HEK293 (cell line): ENCODE measurements around the gene BACE1.

Source experiments
- CTCF ChIA-PET: fragments of 350-600 bp; formaldehyde crosslinking; extraction: SDS; loops from one replicate; lab custom pipeline; 2021; ENCODE audit warnings: antibody characterized with exemption; lab: Yijun Ruan, JAX
- POLR2A ChIA-PET: fragments of 300-600 bp; formaldehyde crosslinking; extraction: SDS; loops from one replicate; lab custom pipeline; 2020; ENCODE audit warnings: antibody characterized with exemption, inconsistent platforms; lab: Yijun Ruan, JAX
- H3K27ac ChIP-seq: fragments of 200-500 bp; sonication (Bioruptor generic); 2 replicates; pipeline ENCODE4 v1.5.1; 2014; ENCODE audit warnings: low read depth, low read length, control low read depth, inconsistent platforms; ENCODE audit errors: extremely low read depth
- H3K36me3 ChIP-seq, 2 experiments: fragments of 200-500 bp in 1 of 2; sonication (Bioruptor generic) in 1 of 2; 1 replicate in 1 of 2; 2 replicates in 1 of 2; pipeline ENCODE4 v1.5.1; 2014 to 2017; ENCODE audit warnings: inconsistent platforms in 2 of 2, low read length in 2 of 2; ENCODE audit not compliant: control insufficient read depth in 2 of 2, insufficient read depth in 1 of 2
- H3K4me1 ChIP-seq: fragments of 200-500 bp; sonication (Bioruptor generic); 2 replicates; pipeline ENCODE4 v1.5.1; 2014; ENCODE audit warnings: mild to moderate bottlenecking, low read length, inconsistent platforms; ENCODE audit not compliant: control insufficient read depth, insufficient read depth
- H3K4me3 ChIP-seq: 2 replicates; pipeline ENCODE4 v1.5.1; 2011; ENCODE audit warnings: low read depth, mild to moderate bottlenecking, control low read depth, low read length, moderate library complexity
- H3K9me3 ChIP-seq: fragments of 200-500 bp; sonication (Bioruptor generic); 2 replicates; pipeline ENCODE4 v1.5.1; 2014; ENCODE audit warnings: low read depth, low read length, inconsistent platforms; ENCODE audit not compliant: control insufficient read depth, insufficient read depth
- ATF2 ChIP-seq: fragments of 450-650 bp; formaldehyde crosslinking; IDR thresholded peaks from 2 replicates; pipeline ENCODE4 v1.5.1; 2016; ENCODE audit warnings: missing biosample characterization, missing genetic modification characterization, low read depth
- MYNN ChIP-seq: fragments of 450-650 bp; formaldehyde crosslinking; IDR thresholded peaks from 2 replicates; pipeline ENCODE4 v1.5.1; 2016; ENCODE audit warnings: missing biosample characterization, missing genetic modification characterization, borderline replicate concordance
- PRDM1 ChIP-seq: fragments of 450-650 bp; formaldehyde crosslinking; IDR thresholded peaks from 2 replicates; pipeline ENCODE4; 2016; ENCODE audit warnings: missing biosample characterization, missing genetic modification characterization
- PRDM6 ChIP-seq: fragments of 450-650 bp; formaldehyde crosslinking; IDR thresholded peaks from 2 replicates; pipeline ENCODE4 v1.5.1; 2017; ENCODE audit warnings: missing biosample characterization, missing genetic modification characterization
- TRIM28 ChIP-seq: IDR thresholded peaks from 2 replicates; pipeline ENCODE4 v1.6.1; 2011; ENCODE audit warnings: low read length, control low read depth, borderline replicate concordance
- ZBTB11 ChIP-seq: fragments of 450-650 bp; formaldehyde crosslinking; conservative IDR thresholded peaks from 2 replicates; pipeline ENCODE4 v1.5.1; 2016; ENCODE audit warnings: low read depth, missing biosample characterization, missing genetic modification characterization
- ZBTB44 ChIP-seq: fragments of 450-650 bp; IDR thresholded peaks from 2 replicates; pipeline ENCODE4 v1.5.1; 2018; ENCODE audit warnings: missing biosample characterization, mild to moderate bottlenecking, missing genetic modification characterization
- ZNF175 ChIP-seq: fragments of 450-650 bp; formaldehyde crosslinking; IDR thresholded peaks from 2 replicates; pipeline ENCODE4 v1.5.1; 2016; ENCODE audit warnings: missing biosample characterization, missing genetic modification characterization
- ZNF19 ChIP-seq: fragments of 450-650 bp; formaldehyde crosslinking; IDR thresholded peaks from 2 replicates; pipeline ENCODE4; 2016; ENCODE audit warnings: missing biosample characterization, missing genetic modification characterization, low read depth
- ZNF280D ChIP-seq: fragments of 450-650 bp; formaldehyde crosslinking; IDR thresholded peaks from 2 replicates; pipeline ENCODE4 v1.5.1; 2016; ENCODE audit warnings: missing biosample characterization, missing genetic modification characterization
- ZNF394 ChIP-seq: fragments of 450-650 bp; formaldehyde crosslinking; IDR thresholded peaks from 2 replicates; pipeline ENCODE4 v1.5.1; 2016; ENCODE audit warnings: missing biosample characterization, missing genetic modification characterization, mild to moderate bottlenecking, moderate library complexity, borderline replicate concordance
- ZNF398 ChIP-seq: fragments of 450-650 bp; formaldehyde crosslinking; IDR thresholded peaks from 2 replicates; pipeline ENCODE4 v1.5.1; 2017; ENCODE audit warnings: missing biosample characterization, missing genetic modification characterization
- ZNF544 ChIP-seq: fragments of 450-650 bp; formaldehyde crosslinking; IDR thresholded peaks from 2 replicates; pipeline ENCODE4 v1.5.0; 2017; ENCODE audit warnings: missing biosample characterization, missing genetic modification characterization
- ZNF600 ChIP-seq: fragments of 450-650 bp; formaldehyde crosslinking; IDR thresholded peaks from 2 replicates; pipeline ENCODE4 v1.5.1; 2016; ENCODE audit warnings: missing biosample characterization, missing genetic modification characterization
- ZNF654 ChIP-seq: fragments of 450-650 bp; formaldehyde crosslinking; IDR thresholded peaks from 2 replicates; pipeline ENCODE4 v1.5.1; 2016; ENCODE audit warnings: low read depth, missing biosample characterization, missing genetic modification characterization
- ZNF791 ChIP-seq: fragments of 450-650 bp; formaldehyde crosslinking; IDR thresholded peaks from 2 replicates; pipeline ENCODE4 v1.5.1; 2016; ENCODE audit warnings: missing biosample characterization, missing genetic modification characterization
- ZNF792 ChIP-seq: fragments of 450-650 bp; formaldehyde crosslinking; IDR thresholded peaks from 2 replicates; pipeline ENCODE4 v1.5.1; 2016; ENCODE audit warnings: missing biosample characterization, missing genetic modification characterization
- ZNF837 ChIP-seq: fragments of 450-650 bp; formaldehyde crosslinking; IDR thresholded peaks from 2 replicates; pipeline ENCODE4 v1.5.1; 2016; ENCODE audit warnings: missing biosample characterization, missing genetic modification characterization
- ZSCAN23 ChIP-seq: fragments of 450-650 bp; formaldehyde crosslinking; IDR thresholded peaks from 2 replicates; pipeline ENCODE4 v1.5.1; 2016; ENCODE audit warnings: missing biosample characterization, missing genetic modification characterization

Gene BACE1

GRCh38 chr11:117255966-117256365, 60.1 kb downstream of the BACE1 start:
- no peaks in the 10 kb centered on the region for H3K9me3 ChIP-seq
- peaks cover 10 to 39% of the 10 kb centered on the region in 2 experiments; a peak in 2 of 3 replicates for H3K36me3 ChIP-seq
- ChIA-PET POLR2A (no interaction called here), CTCF (interaction anchor here (0.9 kb wide), 1 partner anchor 61 kb away, joined by 3 read pairs; no protein-coding TSS in a partner anchor)
- H3K27ac ChIP-seq, result no peak overlapping the region
- no peaks in the 10 kb centered on the region for H3K4me1 ChIP-seq
- H3K4me3 ChIP-seq, result no peak overlapping the region
- no peak for TF ChIP-seq ZBTB44 (tag by site-specific recombination)
- TF ChIP-seq ATF2 (tag by site-specific recombination), result no peak
- TF ChIP-seq ZNF654, result no peak
- no peak for TF ChIP-seq ZNF19
- no peak for TF ChIP-seq ZNF398 (tag by site-specific recombination)
- TF ChIP-seq ZSCAN23 (tag by site-specific recombination), result no peak
- no peak for TF ChIP-seq ZNF791
- TF ChIP-seq ZNF544 (tag by site-specific recombination), result no peak
- TF ChIP-seq ZNF792 (tag by site-specific recombination), result no peak
- no peak for TF ChIP-seq PRDM1
- TF ChIP-seq MYNN (tag by site-specific recombination), result no peak
- no peak for TF ChIP-seq ZNF394 (tag by site-specific recombination)
- no peak for TF ChIP-seq ZNF600 (tag by site-specific recombination)
- no peak for TF ChIP-seq ZBTB11 (tag by site-specific recombination)
- TF ChIP-seq ZNF837 (tag by site-specific recombination), result no peak
- no peak for TF ChIP-seq TRIM28

- CTCF ChIA-PET, result no interaction called here
- POLR2A ChIA-PET, result no interaction called here
- Histone ChIP-seq H3K36me3 (peaks cover 12 to 63% of the 10 kb centered on the region in 2 experiments; a peak in 2 of 3 replicates), H3K4me3 (no peak overlapping the region), H3K27ac (no peak overlapping the region), H3K4me1 (no peaks in the 10 kb centered on the region), H3K9me3 (no peaks in the 10 kb centered on the region)
- no peak for TF ChIP-seq PRDM6
- TF ChIP-seq ZNF280D (tag by site-specific recombination), result no peak
- TF ChIP-seq ZNF544 (tag by site-specific recombination), result no peak
- no peak for TF ChIP-seq ZNF175 (tag by site-specific recombination)
Measured at GRCh38 chr11:117251506-117251905, 64.5 kb downstream of the BACE1 start.
